GM21515 (cell line): ENCODE data around the gene ZNF526.

Experiments used
- ATAC-seq: cut with Tn5 transposase; IDR thresholded peaks from one replicate; pipeline ENCODE4 v1.9.1; 2021; ENCODE audit not compliant: unreplicated experiment

The ZNF526 gene

GRCh38 chr19:42246143-42246921, 26.2 kb downstream of the ZNF526 start:
- no peak for ATAC-seq

GRCh38 chr19:42246922-42247639, 27.0 kb downstream of the ZNF526 start:
- no peak for ATAC-seq

GRCh38 chr19:42247640-42248199, 27.6 kb downstream of the ZNF526 start:
- no peak for ATAC-seq

- ATAC-seq: no peak
Measured at GRCh38 chr19:42248270-42249148, 28.4 kb downstream of the ZNF526 start.

- ATAC-seq: no peak
Measured at GRCh38 chr19:42249149-42249750, 29.1 kb downstream of the ZNF526 start.

- no peak for ATAC-seq
Measured at GRCh38 chr19:42249769-42250168, 29.7 kb downstream of the ZNF526 start.

GRCh38 chr19:42250183-42250665, 30.1 kb downstream of the ZNF526 start:
- no peak for ATAC-seq

- ATAC-seq: no peak
Measured at GRCh38 chr19:42250666-42251531, 30.8 kb downstream of the ZNF526 start.

- no peak for ATAC-seq
Measured at GRCh38 chr19:42251572-42252358, 31.7 kb downstream of the ZNF526 start.

- ATAC-seq: no peak
Measured at GRCh38 chr19:42252365-42253244, 32.5 kb downstream of the ZNF526 start.

- peak; percentile 15 for ATAC-seq
Measured at GRCh38 chr19:42253245-42254088, 33.4 kb downstream of the ZNF526 start.

GRCh38 chr19:42254089-42254849, 34.2 kb downstream of the ZNF526 start:
- peak; percentile 29 for ATAC-seq

- ATAC-seq: peak; percentile 53
Measured at GRCh38 chr19:42254850-42255765, 35.0 kb downstream of the ZNF526 start, which contains the start of gene ERF. Gene ERF (minus strand): TSS chr19:42255128. CDS start chr19:42254999, 129 bp downstream.

GRCh38 chr19:42255766-42256745, 35.9 kb downstream of the ZNF526 start:
- ATAC-seq: no peak
